ENCODE measurements around the gene PAX8. TPM values are rescaled to one million over a fixed set of nuclear protein-coding genes. Genes with fewer than 3 reads are reported as not detected.

Gene PAX8
- total RNA-seq, 6 experiments from 2014 or later = 0.33 to 6.7 (median 5.1) TPM

DNA sequence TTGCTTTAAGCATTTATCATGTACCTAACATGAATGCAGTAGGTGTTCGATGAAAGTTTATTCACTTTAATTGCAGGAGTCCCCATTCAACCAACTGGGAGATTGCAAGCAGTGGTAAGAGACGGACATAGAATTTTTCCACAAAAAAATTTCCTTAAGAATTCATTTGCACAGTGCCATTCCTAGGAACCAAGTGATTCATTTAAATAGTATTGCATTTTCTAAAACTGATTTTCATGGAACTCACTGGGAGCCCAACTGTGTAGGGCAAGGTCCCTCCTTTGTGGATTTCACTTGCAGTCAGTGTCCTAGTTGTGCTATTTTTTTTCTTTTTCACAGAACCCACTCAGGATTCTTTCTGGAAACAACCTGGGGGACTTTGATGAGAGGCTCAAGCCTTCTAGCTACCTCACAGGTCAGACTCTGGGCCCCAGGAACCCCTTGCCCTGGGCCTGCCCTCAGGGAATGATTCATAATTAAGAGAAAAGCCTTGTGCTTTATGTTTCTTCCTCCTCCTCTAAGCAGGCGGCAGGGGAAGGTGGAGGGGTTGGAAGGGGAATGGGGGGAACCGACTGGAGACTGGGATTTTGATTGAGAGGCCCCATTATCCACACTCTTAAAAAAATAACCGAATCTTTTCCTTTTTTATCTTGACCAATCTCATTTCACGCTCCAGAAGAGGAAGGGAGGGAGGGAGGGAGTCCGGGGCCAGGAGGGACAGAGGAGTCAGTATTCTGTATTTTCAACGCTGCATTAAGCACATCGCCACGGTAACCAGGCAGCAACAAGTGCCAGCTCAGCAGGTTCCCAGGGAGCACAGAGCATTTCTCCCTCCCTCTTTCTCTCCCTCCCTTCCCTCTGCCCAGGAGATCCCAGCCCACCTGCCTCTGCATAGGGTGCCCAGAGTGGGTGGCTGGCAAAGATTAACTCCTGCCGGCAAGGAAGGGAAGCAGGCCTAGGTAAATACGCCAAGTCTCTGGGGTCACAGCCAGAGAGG, 53.2 kb downstream of the PAX8 start:
- Mint-ChIP-seq H3K36me3 (ENCODE audit: low read depth) (no peaks in the 10 kb centered on the region), H3K27ac (peak overlapping the region; percentile 39; the same call in 1 of the 2 replicates), H3K9me3 (no peaks in the 10 kb centered on the region), H3K4me3 (no peak overlapping the region), H3K4me1 (ENCODE audit: low read depth) (peaks cover 6% of the 10 kb centered on the region), H3K27me3 (ENCODE audit: insufficient read depth) (peaks cover 3% of the 10 kb centered on the region)
- TF ChIP-seq, protein P1, sequence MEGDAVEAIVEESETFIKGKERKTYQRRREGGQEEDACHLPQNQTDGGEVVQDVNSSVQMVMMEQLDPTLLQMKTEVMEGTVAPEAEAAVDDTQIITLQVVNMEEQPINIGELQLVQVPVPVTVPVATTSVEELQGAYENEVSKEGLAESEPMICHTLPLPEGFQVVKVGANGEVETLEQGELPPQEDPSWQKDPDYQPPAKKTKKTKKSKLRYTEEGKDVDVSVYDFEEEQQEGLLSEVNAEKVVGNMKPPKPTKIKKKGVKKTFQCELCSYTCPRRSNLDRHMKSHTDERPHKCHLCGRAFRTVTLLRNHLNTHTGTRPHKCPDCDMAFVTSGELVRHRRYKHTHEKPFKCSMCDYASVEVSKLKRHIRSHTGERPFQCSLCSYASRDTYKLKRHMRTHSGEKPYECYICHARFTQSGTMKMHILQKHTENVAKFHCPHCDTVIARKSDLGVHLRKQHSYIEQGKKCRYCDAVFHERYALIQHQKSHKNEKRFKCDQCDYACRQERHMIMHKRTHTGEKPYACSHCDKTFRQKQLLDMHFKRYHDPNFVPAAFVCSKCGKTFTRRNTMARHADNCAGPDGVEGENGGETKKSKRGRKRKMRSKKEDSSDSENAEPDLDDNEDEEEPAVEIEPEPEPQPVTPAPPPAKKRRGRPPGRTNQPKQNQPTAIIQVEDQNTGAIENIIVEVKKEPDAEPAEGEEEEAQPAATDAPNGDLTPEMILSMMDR (IDR thresholded peaks at IDR 0.05) = no peak
- DNase-seq = peak; percentile 40

DNA sequence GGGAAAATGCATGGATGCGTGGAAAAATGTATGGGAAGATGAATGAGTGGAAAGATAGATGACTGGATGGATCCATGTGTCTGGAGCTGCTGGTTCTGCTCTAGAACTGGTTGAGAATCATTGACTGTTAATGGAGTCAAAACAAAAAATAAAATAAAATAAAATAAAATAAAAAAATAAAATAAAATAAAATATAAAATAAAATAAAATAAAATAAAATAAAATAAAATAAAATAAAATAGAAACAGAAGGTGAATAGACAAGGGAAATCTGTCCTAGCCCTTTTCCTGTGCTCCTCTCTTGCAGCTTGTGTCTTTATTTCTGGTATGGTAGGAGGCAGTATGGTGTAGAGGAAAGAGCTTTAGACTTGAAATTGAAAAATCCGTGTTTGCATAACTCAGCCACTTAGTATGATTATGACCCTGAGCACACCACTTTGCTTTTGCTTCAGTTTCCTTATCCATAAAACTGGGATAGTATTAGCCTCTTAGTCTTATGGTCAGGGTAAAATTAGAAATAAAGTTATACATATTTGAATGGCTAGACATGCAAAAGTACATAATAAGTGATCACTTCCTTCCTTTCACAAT, 54.0 kb downstream of the PAX8 start:
- peaks cover 1% of the 10 kb centered on the region; the same call in 1 of the 2 replicates for H3K27me3 Mint-ChIP-seq (ENCODE audit: insufficient read depth)
- no peaks in the 10 kb centered on the region for H3K9me3 Mint-ChIP-seq
- H3K36me3 Mint-ChIP-seq (ENCODE audit: low read depth) = no peaks in the 10 kb centered on the region
- H3K27ac Mint-ChIP-seq = no peak overlapping the region
- no peak for DNase-seq
- TF ChIP-seq, protein P1 (IDR thresholded peaks at IDR 0.05) = no peak
- peaks cover 10% of the 10 kb centered on the region for H3K4me1 Mint-ChIP-seq (ENCODE audit: low read depth)
- H3K4me3 Mint-ChIP-seq = no peak overlapping the region

DNA sequence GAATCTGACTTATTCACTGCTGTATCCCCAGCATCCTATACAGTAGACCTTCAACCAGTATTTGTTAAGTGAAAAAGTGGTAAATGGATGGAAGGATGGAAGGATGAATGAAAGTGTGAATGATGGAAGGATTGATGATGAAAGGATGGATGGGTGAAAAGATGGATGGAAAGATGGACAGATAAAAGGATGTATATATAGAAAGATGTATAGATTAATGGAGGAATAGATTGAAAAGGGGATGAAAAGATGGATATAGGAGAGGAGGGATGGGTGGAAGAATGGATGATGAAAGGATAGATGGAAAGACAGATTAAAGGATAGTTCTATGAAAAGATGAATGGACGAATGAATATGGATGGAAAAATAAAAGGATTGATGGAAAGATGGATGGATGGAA, 54.9 kb downstream of the PAX8 start:
- H3K9me3 Mint-ChIP-seq = no peaks in the 10 kb centered on the region
- TF ChIP-seq, protein P1 (IDR thresholded peaks at IDR 0.05) = no peak
- H3K4me3 Mint-ChIP-seq = no peak overlapping the region
- no peak for DNase-seq
- H3K27me3 Mint-ChIP-seq (ENCODE audit: insufficient read depth) = peaks cover 1% of the 10 kb centered on the region; the same call in 1 of the 2 replicates
- H3K36me3 Mint-ChIP-seq (ENCODE audit: low read depth) = no peaks in the 10 kb centered on the region
- peaks cover 15% of the 10 kb centered on the region for H3K4me1 Mint-ChIP-seq (ENCODE audit: low read depth)
- no peak overlapping the region for H3K27ac Mint-ChIP-seq

DNA sequence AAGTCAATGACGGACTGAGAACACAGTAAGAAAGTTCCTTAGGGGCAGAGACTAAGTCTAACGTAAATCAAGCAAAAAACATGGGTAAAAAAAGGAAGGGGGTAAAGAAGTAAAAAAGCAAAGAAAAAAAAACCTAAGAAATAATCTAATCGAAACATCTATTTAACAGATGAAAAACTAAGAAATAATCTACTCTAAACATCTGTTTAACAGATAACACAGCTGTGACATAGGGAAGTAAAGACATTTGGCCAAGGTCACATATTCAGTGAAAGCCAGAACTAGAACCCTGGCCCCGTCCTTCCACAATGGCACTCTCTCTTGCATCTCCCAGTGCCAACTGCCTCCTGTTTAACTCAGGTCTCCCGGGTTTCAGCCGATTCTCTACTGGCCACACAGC, 56.9 kb downstream of the PAX8 start:
- no peak overlapping the region for H3K4me3 Mint-ChIP-seq
- TF ChIP-seq, protein P1 (IDR thresholded peaks at IDR 0.05) = no peak
- H3K27ac Mint-ChIP-seq = no peak overlapping the region
- peaks cover 1% of the 10 kb centered on the region; the same call in 1 of the 2 replicates for H3K27me3 Mint-ChIP-seq (ENCODE audit: insufficient read depth)
- no peaks in the 10 kb centered on the region for H3K36me3 Mint-ChIP-seq (ENCODE audit: low read depth)
- no peak for DNase-seq
- peaks cover 27% of the 10 kb centered on the region for H3K4me1 Mint-ChIP-seq (ENCODE audit: low read depth)
- no peaks in the 10 kb centered on the region for H3K9me3 Mint-ChIP-seq

DNA sequence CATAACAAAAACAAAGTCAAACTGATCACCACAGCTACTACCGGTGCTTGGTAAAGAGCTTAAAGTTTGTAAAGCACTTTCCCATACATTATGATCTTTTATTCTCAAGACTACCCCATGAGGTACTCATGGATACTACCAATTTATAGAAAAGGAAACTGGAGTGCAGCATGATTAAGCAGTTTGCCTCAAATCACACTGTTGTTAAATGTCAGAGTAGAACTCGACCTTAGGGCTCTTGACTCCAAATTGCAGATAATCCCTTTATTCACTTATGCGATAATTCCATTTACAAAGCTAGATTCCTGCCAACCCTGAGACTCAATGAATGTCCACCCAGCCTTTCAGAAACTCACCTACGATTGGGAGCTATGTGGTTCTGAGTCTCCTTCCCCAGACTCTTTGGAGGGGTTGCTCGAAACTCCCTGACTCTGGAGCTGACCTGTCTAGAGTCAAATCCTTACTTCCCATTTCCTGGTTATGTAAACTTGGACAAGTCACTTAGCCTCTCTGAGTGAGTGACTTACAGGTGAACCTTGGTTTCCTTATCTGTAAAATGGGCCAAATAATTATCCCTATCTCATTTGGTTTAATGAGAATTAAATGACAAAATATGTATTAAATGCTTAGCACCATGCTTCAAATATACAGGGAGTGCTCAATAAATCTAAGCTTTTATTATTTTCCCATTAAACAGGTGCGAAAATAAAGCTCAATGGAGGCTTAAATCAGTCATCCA, 57.6 kb downstream of the PAX8 start:
- Mint-ChIP-seq H3K9me3 (no peaks in the 10 kb centered on the region), H3K27ac (no peak overlapping the region), H3K27me3 (ENCODE audit: insufficient read depth) (peaks cover 1% of the 10 kb centered on the region; the same call in 1 of the 2 replicates), H3K4me3 (no peak overlapping the region), H3K4me1 (ENCODE audit: low read depth) (peaks cover 27% of the 10 kb centered on the region), H3K36me3 (ENCODE audit: low read depth) (no peaks in the 10 kb centered on the region)
- TF ChIP-seq, protein P1 (IDR thresholded peaks at IDR 0.05) = no peak
- DNase-seq = no peak

Data from HFFc6 (cell line).